GM23338 (cell line): ENCODE measurements around the gene UNK.

Experiments used
- EZH2phosphoT487 ChIP-seq: fragments of 200-600 bp; sonication (generic); IDR thresholded peaks from one replicate; pipeline ENCODE4 v1.8.1; 2018; ENCODE audit warnings: antibody characterized with exemption; ENCODE audit not compliant: unreplicated experiment
- JUNB ChIP-seq: IDR thresholded peaks from one replicate; pipeline ENCODE4 v1.6.1; 2016; ENCODE audit warnings: antibody characterized with exemption; ENCODE audit not compliant: unreplicated experiment
- POLR2AphosphoS5 ChIP-seq: IDR thresholded peaks from 2 replicates; pipeline ENCODE4 v1.6.1; 2016; ENCODE audit warnings: antibody characterized with exemption, low read depth
- TF ChIP-seq, protein P1 (sequence below), 2 experiments: fragments of 200-600 bp in 1 of 2; sonication (generic) in 1 of 2; conservative IDR thresholded peaks; 2 replicates each; pipeline versions ENCODE4 v1.5.1 to v1.6.1; 2016 to 2017; ENCODE audit warnings: antibody characterized with exemption in 2 of 2, low read depth in 2 of 2, mild to moderate bottlenecking in 2 of 2, moderate library complexity in 1 of 2

DNA sequence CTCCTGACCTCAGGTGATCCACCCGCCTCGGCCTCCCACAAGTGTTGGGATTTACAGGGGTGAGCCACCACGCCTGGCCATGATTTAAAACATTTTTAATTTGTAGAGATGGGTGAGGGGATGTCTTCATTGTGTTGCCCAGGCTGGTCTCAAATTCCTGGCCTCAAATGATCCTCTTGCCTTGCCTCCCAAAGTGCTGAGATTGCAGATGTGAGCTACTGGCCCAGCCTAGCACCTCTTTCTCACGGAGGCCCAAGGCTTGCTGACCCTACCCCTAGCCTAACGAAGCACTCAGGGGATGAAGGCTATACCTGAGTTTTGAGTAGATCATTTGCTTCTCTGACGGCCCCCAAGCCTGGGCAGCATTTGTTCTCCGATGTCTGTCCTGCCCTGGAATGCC, 26.6 kb downstream of the UNK start:
- TF ChIP-seq JUNB (no peak), POLR2AphosphoS5 (no peak), EZH2phosphoT487 (no peak)
- TF ChIP-seq, protein P1, sequence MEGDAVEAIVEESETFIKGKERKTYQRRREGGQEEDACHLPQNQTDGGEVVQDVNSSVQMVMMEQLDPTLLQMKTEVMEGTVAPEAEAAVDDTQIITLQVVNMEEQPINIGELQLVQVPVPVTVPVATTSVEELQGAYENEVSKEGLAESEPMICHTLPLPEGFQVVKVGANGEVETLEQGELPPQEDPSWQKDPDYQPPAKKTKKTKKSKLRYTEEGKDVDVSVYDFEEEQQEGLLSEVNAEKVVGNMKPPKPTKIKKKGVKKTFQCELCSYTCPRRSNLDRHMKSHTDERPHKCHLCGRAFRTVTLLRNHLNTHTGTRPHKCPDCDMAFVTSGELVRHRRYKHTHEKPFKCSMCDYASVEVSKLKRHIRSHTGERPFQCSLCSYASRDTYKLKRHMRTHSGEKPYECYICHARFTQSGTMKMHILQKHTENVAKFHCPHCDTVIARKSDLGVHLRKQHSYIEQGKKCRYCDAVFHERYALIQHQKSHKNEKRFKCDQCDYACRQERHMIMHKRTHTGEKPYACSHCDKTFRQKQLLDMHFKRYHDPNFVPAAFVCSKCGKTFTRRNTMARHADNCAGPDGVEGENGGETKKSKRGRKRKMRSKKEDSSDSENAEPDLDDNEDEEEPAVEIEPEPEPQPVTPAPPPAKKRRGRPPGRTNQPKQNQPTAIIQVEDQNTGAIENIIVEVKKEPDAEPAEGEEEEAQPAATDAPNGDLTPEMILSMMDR (conservative IDR thresholded peaks at IDR 0.05; ENCODE audit: low read depth in 2 of 2): no peak
